Measurements from ENCODE around the gene GSX1.
A peak's percentile ranks its signal among the peaks of the same experiment; 100 is the strongest.
"Not testable (repeated sequence)": the region's sequence is repeated elsewhere in the genome, so short reads cannot be mapped to it uniquely, and the experiment has no call there.

The GSX1 gene

GRCh38 chr13:27792393-27793218, at the start of gene GSX1:
Gene GSX1 (plus strand): TSS chr13:27792483. CDS start chr13:27792691, 208 bp downstream.
- DNase-seq, result peak in 31 of 51 donors; percentile 1 to 63 (median 26)

DNA sequence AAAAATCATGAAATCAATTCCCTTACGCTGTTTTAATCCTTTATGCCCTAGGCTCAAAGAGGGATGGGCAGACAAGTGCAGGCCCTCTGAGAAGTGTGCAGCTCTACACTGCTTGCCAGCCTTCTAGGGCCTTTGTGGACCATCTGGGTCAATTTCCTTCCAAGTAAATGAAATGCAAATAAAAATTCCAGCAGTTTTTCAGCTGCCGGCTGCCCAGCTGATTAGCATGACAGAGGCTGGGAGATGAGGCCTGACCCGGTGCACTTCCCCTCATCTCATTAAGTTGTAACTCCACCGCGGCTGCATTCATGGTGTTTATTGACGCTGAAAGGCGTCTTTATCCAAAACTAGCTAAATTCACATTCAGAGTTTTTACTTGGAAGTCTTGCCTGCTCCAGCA, 47.5 kb upstream of the GSX1 start:
- DNase-seq, result peak in 14 of 51 donors; percentile 2 to 35 (median 12)

GRCh38 chr13:27745301-27745700, 47.0 kb upstream of the GSX1 start:
- DNase-seq, result no peak

DNA sequence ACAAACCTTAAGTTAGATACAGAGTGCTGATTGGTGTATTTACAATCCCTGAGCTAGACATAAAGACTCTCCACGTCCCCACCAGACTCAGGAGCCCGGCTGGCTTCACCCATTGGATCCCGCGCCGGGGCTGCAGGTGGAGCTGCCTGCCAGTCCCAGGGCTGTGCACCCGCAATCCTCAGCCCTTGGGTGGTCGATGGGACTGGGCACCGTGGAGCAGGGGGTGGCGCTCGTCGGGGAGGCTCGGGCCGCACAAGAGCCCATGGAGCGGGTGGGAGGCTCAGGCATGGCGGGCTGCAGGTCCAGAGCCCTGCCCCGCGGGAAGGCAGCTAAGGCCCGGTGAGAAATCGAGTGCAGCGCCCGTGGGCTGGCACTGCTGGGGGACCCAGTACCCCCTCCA, 44.1 kb upstream of the GSX1 start:
- DNase-seq, result not testable (repeated sequence)

- DNase-seq, result no peak
Measured at GRCh38 chr13:27751953-27752532, 40.2 kb upstream of the GSX1 start.

- no peak for DNase-seq
Measured at GRCh38 chr13:27765650-27766049, 26.6 kb upstream of the GSX1 start.

- peak in 2 of 51 donors; percentile 1 to 11 for DNase-seq
Measured at GRCh38 chr13:27770809-27771208, 21.5 kb upstream of the GSX1 start.

- no peak for DNase-seq
Measured at GRCh38 chr13:27772651-27773425, 19.4 kb upstream of the GSX1 start.

GRCh38 chr13:27774169-27774568, 18.1 kb upstream of the GSX1 start:
- DNase-seq, result no peak

DNA sequence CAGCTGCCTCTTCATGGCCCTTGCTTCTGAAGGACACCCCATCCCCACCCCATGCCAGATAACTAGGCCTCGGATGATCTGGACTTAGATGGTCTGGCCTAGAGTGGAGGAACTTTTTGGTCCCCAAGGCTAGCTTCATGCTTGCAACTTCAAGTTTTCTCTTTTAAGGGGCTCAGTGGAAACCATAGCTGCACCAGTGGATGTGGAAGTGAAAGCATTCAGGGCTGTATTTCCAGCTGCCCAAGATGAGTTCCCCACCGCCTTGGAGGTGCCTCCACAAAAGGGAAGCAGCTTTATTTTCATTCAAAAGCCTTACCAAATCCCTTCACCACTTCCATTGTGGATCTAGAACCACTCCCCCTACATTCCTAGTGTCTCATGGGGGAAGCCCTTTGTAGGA, 17.6 kb upstream of the GSX1 start:
- DNase-seq, result no peak

- no peak for DNase-seq
Measured at GRCh38 chr13:27775943-27776342, 16.3 kb upstream of the GSX1 start.

DNA sequence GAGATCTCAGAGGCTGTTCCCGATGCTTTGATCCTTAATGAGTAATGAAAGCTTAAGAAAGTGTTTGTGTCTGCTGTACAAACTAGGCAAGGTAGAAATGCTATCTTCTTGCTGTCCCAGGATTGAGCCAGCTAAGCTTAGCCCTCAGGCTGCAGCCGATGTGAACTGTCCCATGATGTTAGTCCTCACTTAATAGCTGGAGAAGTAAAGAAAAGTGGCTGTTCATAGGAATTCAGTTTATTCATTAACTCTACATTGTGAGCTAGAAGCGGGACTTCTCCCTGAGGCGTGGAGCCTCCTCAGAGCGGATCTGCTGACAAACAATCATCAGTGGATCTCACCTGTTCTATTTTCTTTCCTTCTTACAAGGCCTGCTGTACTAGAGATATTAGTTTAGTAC, 10.1 kb upstream of the GSX1 start:
- no peak for DNase-seq

DNA sequence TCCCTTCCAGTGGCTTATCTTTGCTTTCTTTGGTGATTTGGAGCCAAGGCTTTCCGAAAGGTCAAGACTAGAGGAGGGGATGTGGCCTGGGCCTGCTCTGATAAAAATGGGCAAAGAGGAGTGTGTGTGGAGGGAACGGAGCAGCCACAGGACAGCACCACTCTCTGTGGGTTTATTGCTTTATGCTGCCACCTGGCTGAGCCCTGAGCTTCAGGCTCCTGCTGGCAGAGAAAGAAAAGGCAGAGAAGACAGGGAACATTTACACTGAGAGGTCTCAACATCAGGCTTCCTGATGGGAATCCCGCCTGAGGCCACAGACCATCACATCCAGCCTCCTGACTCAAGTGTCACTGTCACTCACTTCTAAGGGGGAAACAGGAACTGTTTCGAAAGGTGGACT, 9.2 kb upstream of the GSX1 start:
- peak in 1 of 51 donors; percentile 2 for DNase-seq

DNA sequence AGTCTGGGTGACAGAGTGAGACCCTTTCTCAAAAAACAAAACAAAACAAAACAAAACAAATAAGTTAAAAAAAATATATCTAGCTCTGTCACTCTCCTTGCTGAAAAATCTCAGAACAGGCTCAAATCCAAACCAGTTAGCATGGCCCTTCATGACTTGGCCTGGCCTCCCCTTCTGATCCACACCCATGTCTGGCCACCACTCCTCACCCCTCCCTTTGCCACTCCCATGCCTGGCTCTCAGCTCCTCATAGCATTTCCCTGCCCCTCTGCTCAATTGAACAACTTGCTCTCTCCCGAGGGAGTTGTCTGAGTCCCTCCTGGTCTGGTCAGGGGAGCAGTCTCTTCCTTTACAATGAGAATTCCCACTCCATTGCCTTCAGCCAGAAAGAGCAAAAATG, 4.0 kb upstream of the GSX1 start:
- DNase-seq, result no peak

DNA sequence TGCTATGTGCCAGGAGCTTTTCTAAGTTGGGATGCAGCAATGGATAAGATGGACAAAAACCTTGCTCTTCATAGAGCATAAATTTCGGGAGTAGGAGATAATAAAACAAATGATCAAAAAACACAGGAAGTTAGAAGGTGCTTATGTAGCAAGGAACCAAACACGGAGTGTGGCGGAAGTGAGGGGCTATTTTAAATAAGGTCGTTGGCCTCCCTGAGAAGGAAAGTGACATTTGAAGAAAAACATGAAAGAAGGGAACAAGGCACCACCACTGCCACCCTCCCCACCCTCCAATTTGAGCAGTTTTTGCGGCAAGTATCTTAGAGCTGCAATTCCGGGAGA, 3.2 kb upstream of the GSX1 start:
- DNase-seq, result no peak

GRCh38 chr13:27789495-27790303, 2.6 kb upstream of the GSX1 start:
- DNase-seq, result no peak

DNA sequence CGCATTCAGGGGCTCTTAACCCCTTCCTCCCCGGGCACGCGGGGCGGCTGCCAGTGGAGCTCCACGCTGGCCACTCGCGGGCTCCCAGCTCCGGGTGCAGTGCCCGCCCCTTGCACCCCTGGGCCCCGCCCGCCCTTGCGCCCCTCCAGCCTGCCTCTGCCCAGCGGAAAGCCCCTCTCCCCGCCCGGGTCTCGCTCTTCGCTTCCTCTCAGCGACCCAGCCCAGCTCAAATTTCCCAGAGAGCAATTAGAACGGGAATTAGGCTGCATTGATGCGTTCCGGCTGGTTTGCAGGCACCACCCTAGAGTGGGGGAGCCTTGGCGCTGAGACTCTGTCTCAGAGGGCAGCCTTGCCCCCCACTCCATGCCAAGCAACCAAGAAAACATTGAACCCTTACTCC, 1.8 kb upstream of the GSX1 start:
- DNase-seq, result no peak

- DNase-seq, result no peak
Measured at GRCh38 chr13:27791146-27791900, 960 bp upstream of the GSX1 start.

DNA sequence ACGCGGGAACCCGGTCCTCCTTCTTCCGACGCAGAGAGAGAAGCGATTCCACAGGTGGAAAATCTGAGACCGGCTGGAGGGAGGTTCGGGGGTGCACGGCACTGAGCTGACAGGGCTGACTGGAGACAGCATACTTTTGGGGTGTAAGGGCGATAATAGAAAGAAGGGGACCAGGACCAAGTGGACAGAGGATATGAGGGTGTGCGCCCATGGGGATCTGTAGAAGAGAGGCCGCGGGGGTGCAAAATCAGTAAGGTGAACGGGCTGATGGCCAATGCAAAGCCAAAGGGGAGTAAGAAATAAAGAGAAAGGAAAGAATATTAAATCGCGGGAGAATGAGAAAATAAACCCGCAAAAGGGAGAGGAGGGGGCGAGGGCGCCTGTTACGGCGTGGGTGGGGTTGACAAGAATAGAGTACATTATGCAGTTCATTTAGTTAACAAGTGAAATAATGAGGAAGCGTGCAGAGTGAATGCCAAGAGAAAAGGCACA, 336 bp upstream of the GSX1 start:
- no peak for DNase-seq

GRCh38 chr13:27793507-27794367, 1.5 kb downstream of the GSX1 start:
- DNase-seq, result no peak
